Activated B cell treated with CpG ODN at 0.5 μM for 24 hours (primary cell): Measurements from ENCODE around the gene HIVEP2. TPM values are rescaled to one million over a fixed set of nuclear protein-coding genes. Genes with fewer than 3 reads are reported as not detected.

ENCODE experiments used
- ATAC-seq: fragments of 200-7000 bp; cut with Tn5 transposase; one replicate; pipeline ENCODE4 v1.10.0; 2021; ENCODE audit warnings: low read depth, mild to moderate bottlenecking, moderate library complexity
- CTCF ChIA-PET: fragments of 350-600 bp; sonication (Branson Sonifier 250); formaldehyde crosslinking; loops from one replicate; lab custom pipeline; 2021; ENCODE audit warnings: antibody characterized with exemption; lab: Charles Lee
- POLR2A ChIA-PET: fragments of 350-600 bp; sonication (Branson Sonifier 250); formaldehyde crosslinking; loops from one replicate; lab custom pipeline; 2021; ENCODE audit warnings: antibody characterized with exemption; lab: Charles Lee
- DNase-seq: peaks from one replicate; pipeline ENCODE4 v3.0.0; 2022
- H3K27ac Mint-ChIP-seq: one replicate; pipeline ENCODE4 v1.8.0; 2020; ENCODE audit warnings: mixed read lengths
- H3K27me3 Mint-ChIP-seq: one replicate; pipeline ENCODE4 v1.8.0; 2021; ENCODE audit warnings: mixed read lengths
- H3K36me3 Mint-ChIP-seq: one replicate; pipeline ENCODE4 v1.8.0; 2021; ENCODE audit warnings: low read depth, mixed read lengths
- H3K4me1 Mint-ChIP-seq: one replicate; pipeline ENCODE4 v1.8.0; 2021; ENCODE audit warnings: mixed read lengths
- H3K4me3 Mint-ChIP-seq: one replicate; pipeline ENCODE4 v1.8.0; 2020; ENCODE audit warnings: mild to moderate bottlenecking, mixed read lengths
- H3K9me3 Mint-ChIP-seq: one replicate; pipeline ENCODE4 v1.8.0; 2020; ENCODE audit warnings: mixed read lengths
- CTCF ChIP-seq: fragments of 200-600 bp; IDR thresholded peaks from one replicate; pipeline ENCODE4 v1.8.0; 2022; ENCODE audit warnings: antibody characterized with exemption, mild to moderate bottlenecking
- intact Hi-C: fragments of 100-400 bp; cut with micrococcal nuclease; formaldehyde crosslinking; loops from one replicate; pipeline ENCODE4 v1.15.1; 2024
- total RNA-seq: library from RNA; stranded (reverse); gene quantifications from 2 replicates; pipeline ENCODE4 v1.2.3, GENCODE V29; 2022

Gene HIVEP2
- total RNA-seq, 1 donor from 2014 or later = 25.4 TPM

- Mint-ChIP-seq H3K27me3 (no peaks in the 10 kb centered on the region), H3K9me3 (no peaks in the 10 kb centered on the region), H3K27ac (no peak overlapping the region), H3K36me3 (no peaks in the 10 kb centered on the region), H3K4me3 (no peak overlapping the region), H3K4me1 (peaks cover 14% of the 10 kb centered on the region)
- CTCF ChIA-PET = no interaction called here
- DNase-seq = no peak
- POLR2A ChIA-PET = no interaction called here
- intact Hi-C loops = no loop called here
- TF ChIP-seq CTCF = no peak
- ATAC-seq = no peak
Measured at GRCh38 chr6:142708651-142709050, 236.3 kb downstream of the HIVEP2 start.

- CTCF ChIA-PET = no interaction called here
- DNase-seq (no peak), ATAC-seq (no peak)
- no peak overlapping the region for H3K27ac Mint-ChIP-seq
- no peaks in the 10 kb centered on the region for H3K27me3 Mint-ChIP-seq
- intact Hi-C loops = no loop called here
- peaks cover 26% of the 10 kb centered on the region for H3K4me1 Mint-ChIP-seq
- H3K9me3 Mint-ChIP-seq = no peaks in the 10 kb centered on the region
- TF ChIP-seq CTCF = no peak
- H3K36me3 Mint-ChIP-seq = no peaks in the 10 kb centered on the region
- H3K4me3 Mint-ChIP-seq = no peak overlapping the region
- POLR2A ChIA-PET = no interaction called here
Measured at GRCh38 chr6:142707255-142707654, 237.7 kb downstream of the HIVEP2 start.

- ChIA-PET CTCF (no interaction called here), POLR2A (no interaction called here)
- H3K27ac Mint-ChIP-seq = no peak overlapping the region
- no peak for DNase-seq
- intact Hi-C loops = no loop called here
- H3K27me3 Mint-ChIP-seq = no peaks in the 10 kb centered on the region
- H3K36me3 Mint-ChIP-seq = no peaks in the 10 kb centered on the region
- ATAC-seq = no peak
- H3K4me3 Mint-ChIP-seq = no peak overlapping the region
- no peak for TF ChIP-seq CTCF
- H3K4me1 Mint-ChIP-seq = peaks cover 30% of the 10 kb centered on the region
- H3K9me3 Mint-ChIP-seq = no peaks in the 10 kb centered on the region
Measured at GRCh38 chr6:142706210-142706609, 238.8 kb downstream of the HIVEP2 start.

- no peaks in the 10 kb centered on the region for H3K9me3 Mint-ChIP-seq
- no peaks in the 10 kb centered on the region for H3K27me3 Mint-ChIP-seq
- POLR2A ChIA-PET = no interaction called here
- no peak overlapping the region for H3K27ac Mint-ChIP-seq
- ATAC-seq (no peak), DNase-seq (no peak)
- CTCF ChIA-PET = no interaction called here
- no peak for TF ChIP-seq CTCF
- no peaks in the 10 kb centered on the region for H3K36me3 Mint-ChIP-seq
- H3K4me1 Mint-ChIP-seq = peaks cover 33% of the 10 kb centered on the region
- intact Hi-C loops = no loop called here
- H3K4me3 Mint-ChIP-seq = no peak overlapping the region
Measured at GRCh38 chr6:142705054-142705453, 239.9 kb downstream of the HIVEP2 start.

- intact Hi-C loops = loop anchor here (2.0 kb wide), 1 partner anchor 18 kb away; no protein-coding TSS in a partner anchor
- Mint-ChIP-seq H3K36me3 (no peaks in the 10 kb centered on the region), H3K9me3 (no peaks in the 10 kb centered on the region), H3K27ac (peak overlapping the region; percentile 50), H3K27me3 (no peaks in the 10 kb centered on the region), H3K4me1 (peaks cover 40% of the 10 kb centered on the region), H3K4me3 (peak overlapping the region; percentile 13)
- ChIA-PET CTCF (interaction anchor here (0.6 kb wide), 1 partner anchor 324 kb away, joined by 3 read pairs; no protein-coding TSS in a partner anchor), POLR2A (no interaction called here)
- ATAC-seq (peak; percentile 40), DNase-seq (peak; percentile 17)
- no peak for TF ChIP-seq CTCF
Measured at GRCh38 chr6:142702501-142703460, 242.2 kb downstream of the HIVEP2 start.
